ENCODE results near the gene PTER. TPM values are rescaled to one million over a fixed set of nuclear protein-coding genes. Genes with fewer than 3 reads are reported as not detected.

Gene PTER
- total RNA-seq, 1 experiment from 2014 or later: 25.8 TPM

- DNase-seq (ENCODE audit: low read depth, low spot score): no peak
- ChIA-PET POLR2A (no interaction called here), CTCF (no interaction called here), RAD21 (ENCODE audit: low non-redundant PET in 1 of 2, low total read pairs in 2 of 2, uncharacterized antibody in 2 of 2, unreplicated experiment in 2 of 2) (no interaction called here)
- no peak for ATAC-seq
- Histone ChIP-seq H3K9me2 (ENCODE audit: insufficient read depth) (no peaks in the 10 kb centered on the region), H3K27me3 (ENCODE audit: insufficient read depth, low read length) (no peaks in the 10 kb centered on the region), H4K20me1 (ENCODE audit: insufficient read depth) (no peaks in the 10 kb centered on the region), H3K9ac (ENCODE audit: low read length) (no peak overlapping the region), H2AFZ (ENCODE audit: low read depth, low read length, poor library complexity, severe bottlenecking) (no peak overlapping the region), H3K4me1 (ENCODE audit: control insufficient read depth in 1 of 2, insufficient read depth in 2 of 2, low read length in 2 of 2) (no peaks in the 10 kb centered on the region), H3K27ac (ENCODE audit: low read depth, low read length) (no peak overlapping the region), H3K9me3 (ENCODE audit: control insufficient read depth in 1 of 2, insufficient read depth in 1 of 2, low read depth in 1 of 2, low read length in 2 of 2) (no peaks in the 10 kb centered on the region), H3K4me3 (replicated peaks in 1 of 2; ENCODE audit: low read depth in 1 of 2, low read length in 2 of 2) (no peak overlapping the region), H3K36me3 (ENCODE audit: control insufficient read depth in 1 of 2, insufficient read depth in 2 of 2, low read length in 2 of 2) (no peaks in the 10 kb centered on the region), H3K79me2 (ENCODE audit: insufficient read depth, low read length) (peaks cover 2% of the 10 kb centered on the region; the same call in 1 of the 2 replicates), H3K4me2 (ENCODE audit: low read length) (no peak overlapping the region)
- no TSS peak for BruUV-seq (replicated peaks)
- TF ChIP-seq ZNF274 (IDR thresholded peaks at IDR 0.05; ENCODE audit: low read depth, low read length) (no peak), JUND (IDR thresholded peaks at IDR 0.05) (no peak), REST (IDR thresholded peaks at IDR 0.05; ENCODE audit: low read depth) (no peak), POLR2A (IDR thresholded peaks at IDR 0.05; ENCODE audit: borderline replicate concordance, extremely low read depth, insufficient read depth, insufficient read length) (no peak), FOSL1 (IDR thresholded peaks at IDR 0.05; ENCODE audit: low read depth) (no peak), ZFX (IDR thresholded peaks at IDR 0.05) (no peak), YY1 (IDR thresholded peaks at IDR 0.05; ENCODE audit: extremely low read depth, insufficient replicate concordance, low read depth, low read length) (no peak), EZH2 (IDR thresholded peaks at IDR 0.05) (no peak), ELF1 (IDR thresholded peaks at IDR 0.05; ENCODE audit: borderline replicate concordance, low read depth) (no peak), CEBPB (IDR thresholded peaks at IDR 0.05; ENCODE audit: low read depth) (no peak), SIN3A (IDR thresholded peaks at IDR 0.05; ENCODE audit: low read depth) (no peak), TCF7L2 (IDR thresholded peaks at IDR 0.05; ENCODE audit: borderline replicate concordance, extremely low read depth, insufficient read depth, insufficient read length) (no peak), SP1 (IDR thresholded peaks at IDR 0.05; ENCODE audit: low read depth) (no peak), CBX3 (IDR thresholded peaks at IDR 0.05; ENCODE audit: low read depth) (no peak)
- TF ChIP-seq, protein P1, sequence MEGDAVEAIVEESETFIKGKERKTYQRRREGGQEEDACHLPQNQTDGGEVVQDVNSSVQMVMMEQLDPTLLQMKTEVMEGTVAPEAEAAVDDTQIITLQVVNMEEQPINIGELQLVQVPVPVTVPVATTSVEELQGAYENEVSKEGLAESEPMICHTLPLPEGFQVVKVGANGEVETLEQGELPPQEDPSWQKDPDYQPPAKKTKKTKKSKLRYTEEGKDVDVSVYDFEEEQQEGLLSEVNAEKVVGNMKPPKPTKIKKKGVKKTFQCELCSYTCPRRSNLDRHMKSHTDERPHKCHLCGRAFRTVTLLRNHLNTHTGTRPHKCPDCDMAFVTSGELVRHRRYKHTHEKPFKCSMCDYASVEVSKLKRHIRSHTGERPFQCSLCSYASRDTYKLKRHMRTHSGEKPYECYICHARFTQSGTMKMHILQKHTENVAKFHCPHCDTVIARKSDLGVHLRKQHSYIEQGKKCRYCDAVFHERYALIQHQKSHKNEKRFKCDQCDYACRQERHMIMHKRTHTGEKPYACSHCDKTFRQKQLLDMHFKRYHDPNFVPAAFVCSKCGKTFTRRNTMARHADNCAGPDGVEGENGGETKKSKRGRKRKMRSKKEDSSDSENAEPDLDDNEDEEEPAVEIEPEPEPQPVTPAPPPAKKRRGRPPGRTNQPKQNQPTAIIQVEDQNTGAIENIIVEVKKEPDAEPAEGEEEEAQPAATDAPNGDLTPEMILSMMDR (IDR thresholded peaks at IDR 0.05 in 2 of 3, conservative IDR thresholded peaks at IDR 0.05 in 1 of 3; ENCODE audit: borderline replicate concordance in 1 of 3, insufficient read depth in 1 of 3, low read depth in 2 of 3, low read length in 2 of 3): no peak
- intact Hi-C loops (cut with micrococcal nuclease): no loop called here
These were observed 42.0 kb downstream of the PTER start for GRCh38 chr10:16478801-16479200.

All from HCT116 (cell line).